ENCODE measurements around the gene DBT. TPM values are rescaled to one million over a fixed set of nuclear protein-coding genes. Genes with fewer than 3 reads are reported as not detected.
"Not testable (repeated sequence)": the region's sequence is repeated elsewhere in the genome, so short reads cannot be mapped to it uniquely, and the experiment has no call there.

The DBT gene
- total and polyA plus RNA-seq, 2 of the 13 experiments (the other 11 are each of a cell fraction or from before 2014, with no cell fraction given): 3.3 to 10.2 TPM

GRCh38 chr1:100206301-100206700, 43.3 kb downstream of the DBT start (continued):
- TF ChIP-seq ZBTB2 (CRISPR knock-in tag; IDR thresholded peaks at IDR 0.05; ENCODE audit: low read depth): no peak

GRCh38 chr1:100205593-100205992, 44.0 kb downstream of the DBT start:
- H3K4me1 ChIP-seq (ENCODE audit: insufficient read depth, low read length); H4K20me1 ChIP-seq (ENCODE audit: insufficient read depth, low read length); H3K9ac ChIP-seq (ENCODE audit: insufficient read depth, low read depth, low read length); H3K27ac ChIP-seq (ENCODE audit: extremely low read length, insufficient read depth, low read length); POLR2A ChIA-PET; in situ Hi-C loops (cut with HindIII; ENCODE audit: extremely low pct_ligation_motif_present, low pct_unique_long_range_greater_than_20kb); CTCF ChIA-PET (ENCODE audit: low intra/inter-chr PET ratio, low total read pairs); H3K27me3 ChIP-seq (ENCODE audit: control insufficient read depth in 1 of 2, insufficient read depth in 2 of 2, low read length in 2 of 2); DNase-seq (ENCODE audit: low spot score); H3K79me2 ChIP-seq (ENCODE audit: insufficient read depth, low read length); FAIRE-seq; ATAC-seq; H2AFZ ChIP-seq (ENCODE audit: low read length); intact Hi-C loops (cut with micrococcal nuclease; ENCODE audit: unreplicated experiment); H3K9me3 ChIP-seq (ENCODE audit: low read length); H3K4me2 ChIP-seq (ENCODE audit: low read depth, low read length); BruUV-seq (replicated peaks); H3K4me3 ChIP-seq (replicated peaks in 1 of 3; ENCODE audit: insufficient read depth in 1 of 3, low read depth in 2 of 3, low read length in 3 of 3): not testable (repeated sequence)
- WGBS (ENCODE audit: low lambda C conversion rate): 86% methylated on average over 2 of the region's 2 CpGs
- peaks cover 2 to 10% of the 10 kb centered on the region in 2 experiments; a peak in 3 of 5 replicates for H3K36me3 ChIP-seq (replicated peaks in 1 of 2; ENCODE audit: control insufficient read depth in 1 of 2, insufficient read depth in 2 of 2, low read length in 2 of 2)

- intact Hi-C loops (cut with micrococcal nuclease; ENCODE audit: unreplicated experiment); H4K20me1 ChIP-seq (ENCODE audit: insufficient read depth, low read length); H3K27ac ChIP-seq (ENCODE audit: extremely low read length, insufficient read depth, low read length); BruUV-seq (replicated peaks); CTCF ChIA-PET (ENCODE audit: low intra/inter-chr PET ratio, low total read pairs); H2AFZ ChIP-seq (ENCODE audit: low read length); FAIRE-seq; H3K9me3 ChIP-seq (ENCODE audit: low read length); H3K36me3 ChIP-seq (replicated peaks in 1 of 2; ENCODE audit: control insufficient read depth in 1 of 2, insufficient read depth in 2 of 2, low read length in 2 of 2); H3K27me3 ChIP-seq (ENCODE audit: control insufficient read depth in 1 of 2, insufficient read depth in 2 of 2, low read length in 2 of 2); H3K79me2 ChIP-seq (ENCODE audit: insufficient read depth, low read length); H3K4me2 ChIP-seq (ENCODE audit: low read depth, low read length); ATAC-seq; H3K4me3 ChIP-seq (replicated peaks in 1 of 3; ENCODE audit: insufficient read depth in 1 of 3, low read depth in 2 of 3, low read length in 3 of 3); POLR2A ChIA-PET; in situ Hi-C loops (cut with HindIII; ENCODE audit: extremely low pct_ligation_motif_present, low pct_unique_long_range_greater_than_20kb); DNase-seq (ENCODE audit: low spot score); H3K4me1 ChIP-seq (ENCODE audit: insufficient read depth, low read length); H3K9ac ChIP-seq (ENCODE audit: insufficient read depth, low read depth, low read length): not testable (repeated sequence)
- 96% methylated on average over 2 of the region's 2 CpGs for WGBS (ENCODE audit: low lambda C conversion rate)
These were observed 44.5 kb downstream of the DBT start for GRCh38 chr1:100205103-100205502.

- H3K4me3 ChIP-seq (replicated peaks in 1 of 3; ENCODE audit: insufficient read depth in 1 of 3, low read depth in 2 of 3, low read length in 3 of 3); H4K20me1 ChIP-seq (ENCODE audit: insufficient read depth, low read length); H3K9me3 ChIP-seq (ENCODE audit: low read length); intact Hi-C loops (cut with micrococcal nuclease; ENCODE audit: unreplicated experiment); H2AFZ ChIP-seq (ENCODE audit: low read length); H3K4me1 ChIP-seq (ENCODE audit: insufficient read depth, low read length); CTCF ChIA-PET (ENCODE audit: low intra/inter-chr PET ratio, low total read pairs); H3K9ac ChIP-seq (ENCODE audit: insufficient read depth, low read depth, low read length); BruUV-seq (replicated peaks); H3K4me2 ChIP-seq (ENCODE audit: low read depth, low read length); H3K27me3 ChIP-seq (ENCODE audit: control insufficient read depth in 1 of 2, insufficient read depth in 2 of 2, low read length in 2 of 2); FAIRE-seq; DNase-seq (ENCODE audit: low spot score); H3K79me2 ChIP-seq (ENCODE audit: insufficient read depth, low read length); ATAC-seq; in situ Hi-C loops (cut with HindIII; ENCODE audit: extremely low pct_ligation_motif_present, low pct_unique_long_range_greater_than_20kb); POLR2A ChIA-PET; H3K27ac ChIP-seq (ENCODE audit: extremely low read length, insufficient read depth, low read length): not testable (repeated sequence)
- H3K36me3 ChIP-seq (replicated peaks in 1 of 2; ENCODE audit: control insufficient read depth in 1 of 2, insufficient read depth in 2 of 2, low read length in 2 of 2): peaks cover 6 to 23% of the 10 kb centered on the region in 2 experiments; a peak in 3 of 5 replicates
- WGBS (ENCODE audit: low lambda C conversion rate): 93% methylated on average over 2 of the region's 2 CpGs
These were observed 46.9 kb downstream of the DBT start for GRCh38 chr1:100202703-100203102.

GRCh38 chr1:100200060-100200459, 49.6 kb downstream of the DBT start:
- H3K36me3 ChIP-seq (replicated peaks in 1 of 2; ENCODE audit: control insufficient read depth in 1 of 2, insufficient read depth in 2 of 2, low read length in 2 of 2): peaks cover 6 to 31% of the 10 kb centered on the region in 2 experiments; a peak in 2 of 5 replicates
- H3K27ac ChIP-seq (ENCODE audit: extremely low read length, insufficient read depth, low read length); ATAC-seq; H3K4me1 ChIP-seq (ENCODE audit: insufficient read depth, low read length); H3K4me3 ChIP-seq (replicated peaks in 1 of 3; ENCODE audit: insufficient read depth in 1 of 3, low read depth in 2 of 3, low read length in 3 of 3); H2AFZ ChIP-seq (ENCODE audit: low read length); H3K4me2 ChIP-seq (ENCODE audit: low read depth, low read length); H4K20me1 ChIP-seq (ENCODE audit: insufficient read depth, low read length); H3K27me3 ChIP-seq (ENCODE audit: control insufficient read depth in 1 of 2, insufficient read depth in 2 of 2, low read length in 2 of 2); POLR2A ChIA-PET; FAIRE-seq; BruUV-seq (replicated peaks); DNase-seq (ENCODE audit: low spot score); intact Hi-C loops (cut with micrococcal nuclease; ENCODE audit: unreplicated experiment); H3K9me3 ChIP-seq (ENCODE audit: low read length); H3K9ac ChIP-seq (ENCODE audit: insufficient read depth, low read depth, low read length); H3K79me2 ChIP-seq (ENCODE audit: insufficient read depth, low read length); in situ Hi-C loops (cut with HindIII; ENCODE audit: extremely low pct_ligation_motif_present, low pct_unique_long_range_greater_than_20kb); CTCF ChIA-PET (ENCODE audit: low intra/inter-chr PET ratio, low total read pairs): not testable (repeated sequence)
- 87% methylated on average over 6 of the region's 6 CpGs for WGBS (ENCODE audit: low lambda C conversion rate)
